HTR-8/SVneo (cell line): ENCODE measurements around the gene PMVK.

Experiments used
- DNase-seq: peaks from one replicate; pipeline ENCODE4 v3.0.0; 2011; ENCODE audit warnings: low spot score, mixed read lengths; ENCODE audit not compliant: insufficient read length
- FAIRE-seq: peaks from 2 replicates; lab custom pipeline; 2011; peaks lifted over from hg19 to GRCh38; lab: Jason Lieb, UNC

PMVK gene

GRCh38 chr1:154952664-154953063, 16.1 kb upstream of the PMVK start:
- no peak for FAIRE-seq
- DNase-seq = no peak

- DNase-seq = no peak
- FAIRE-seq = no peak
Observed at GRCh38 chr1:154951901-154952657, 15.6 kb upstream of the PMVK start.

- FAIRE-seq (no peak), DNase-seq (no peak)
Observed at GRCh38 chr1:154948079-154948478, 11.6 kb upstream of the PMVK start.

- FAIRE-seq = no peak
- no peak for DNase-seq
Observed at GRCh38 chr1:154945962-154946850, 9.7 kb upstream of the PMVK start.

- DNase-seq (no peak), FAIRE-seq (no peak)
Observed at GRCh38 chr1:154945160-154945961, 8.8 kb upstream of the PMVK start.

GRCh38 chr1:154944401-154945159, 8.1 kb upstream of the PMVK start:
- FAIRE-seq (no peak), DNase-seq (no peak)

GRCh38 chr1:154943649-154944400, 7.3 kb upstream of the PMVK start:
- no peak for FAIRE-seq
- DNase-seq = peak; percentile 33

- FAIRE-seq (no peak), DNase-seq (no peak)
Observed at GRCh38 chr1:154941333-154942013, 5.0 kb upstream of the PMVK start.

- FAIRE-seq (no peak), DNase-seq (no peak)
Observed at GRCh38 chr1:154940651-154941194, 4.2 kb upstream of the PMVK start.

GRCh38 chr1:154940213-154940560, 3.7 kb upstream of the PMVK start:
- no peak for FAIRE-seq

GRCh38 chr1:154938604-154939399, 2.3 kb upstream of the PMVK start:
- DNase-seq = no peak
- no peak for FAIRE-seq

More at GRCh38 chr1:154940213-154940560, 3.7 kb upstream of the PMVK start:
- no peak for DNase-seq

GRCh38 chr1:154937988-154938386, 1.5 kb upstream of the PMVK start:
- FAIRE-seq = no peak
- DNase-seq = no peak

- peak; percentile 85 for DNase-seq
- no peak for FAIRE-seq
Observed at GRCh38 chr1:154937085-154937987, 817 bp upstream of the PMVK start.

GRCh38 chr1:154935749-154936554, 567 bp downstream of the PMVK start:
- DNase-seq (no peak), FAIRE-seq (no peak)

- FAIRE-seq = no peak
- no peak for DNase-seq
Observed at GRCh38 chr1:154934358-154934948, 2.1 kb downstream of the PMVK start.
